GM23338 (cell line): ENCODE measurements around the gene CYP46A1. TPM values are rescaled to one million over a fixed set of nuclear protein-coding genes. Genes with fewer than 3 reads are reported as not detected.

Experiments
- ATAC-seq: fragments of 200-7000 bp; cut with Tn5 transposase; 3 replicates; pipeline ENCODE4 v1.9.1; 2020
- DNase-seq: peaks from one replicate; pipeline ENCODE4 v3.0.0-alpha.2; 2015; ENCODE audit warnings: low spot score
- H2AFZ ChIP-seq: fragments of 200-600 bp; sonication (generic); 2 replicates; pipeline ENCODE4 v1.8.0; 2016; ENCODE audit warnings: antibody characterized with exemption, mild to moderate bottlenecking, moderate library complexity
- H3F3A ChIP-seq: fragments of 200-600 bp; sonication (generic); replicated peaks from 2 replicates; pipeline ENCODE4 v1.8.0; 2017; ENCODE audit warnings: antibody characterized with exemption, mixed run types, low read depth
- H3K27ac ChIP-seq: fragments of 200-600 bp; sonication (generic); 2 replicates; pipeline ENCODE4 v1.6.1; 2016; ENCODE audit warnings: low read depth
- H3K27me3 ChIP-seq: fragments of 200-600 bp; sonication (generic); 2 replicates; pipeline ENCODE4 v1.8.0; 2016; ENCODE audit warnings: mild to moderate bottlenecking, mixed run types, moderate library complexity; ENCODE audit not compliant: insufficient read depth
- H3K36me3 ChIP-seq: fragments of 200-600 bp; sonication (generic); 2 replicates; pipeline ENCODE4 v1.8.0; 2016; ENCODE audit warnings: mild to moderate bottlenecking; ENCODE audit not compliant: insufficient read depth
- H3K4me1 ChIP-seq: fragments of 200-600 bp; sonication (generic); 2 replicates; pipeline ENCODE4 v1.8.0; 2016; ENCODE audit warnings: mild to moderate bottlenecking, moderate library complexity; ENCODE audit not compliant: insufficient read depth
- H3K4me2 ChIP-seq: fragments of 200-600 bp; sonication (generic); 2 replicates; pipeline ENCODE4 v1.7.1; 2017; ENCODE audit warnings: mixed run types
- H3K4me3 ChIP-seq: fragments of 200-600 bp; sonication (generic); 2 replicates; pipeline ENCODE4 v1.6.1; 2016; ENCODE audit warnings: mixed run types
- H3K79me2 ChIP-seq: fragments of 200-600 bp; sonication (generic); replicated peaks from 2 replicates; pipeline ENCODE4 v1.8.0; 2017; ENCODE audit warnings: mild to moderate bottlenecking; ENCODE audit not compliant: insufficient read depth
- H3K9me2 ChIP-seq: fragments of 200-600 bp; sonication (generic); 2 replicates; pipeline ENCODE4 v1.8.0; 2017; ENCODE audit not compliant: insufficient read depth
- H4K20me1 ChIP-seq: fragments of 200-600 bp; sonication (generic); replicated peaks from 2 replicates; pipeline ENCODE4 v1.8.0; 2017; ENCODE audit warnings: mild to moderate bottlenecking; ENCODE audit not compliant: insufficient read depth
- H3K27ac Mint-ChIP-seq: 2 replicates; pipeline ENCODE4 v1.8.0; 2020; ENCODE audit warnings: inconsistent platforms, mild to moderate bottlenecking, moderate library complexity, mixed read lengths
- H3K27me3 Mint-ChIP-seq: 3 replicates; pipeline ENCODE4 v1.8.0; 2022; ENCODE audit warnings: low read depth, mild to moderate bottlenecking, moderate library complexity, mixed read lengths, inconsistent platforms; ENCODE audit not compliant: insufficient read depth, poor library complexity
- H3K36me3 Mint-ChIP-seq: 3 replicates; pipeline ENCODE4 v1.8.0; 2021; ENCODE audit warnings: low read depth, mild to moderate bottlenecking, inconsistent platforms, moderate library complexity, mixed read lengths
- H3K4me1 Mint-ChIP-seq: 3 replicates; pipeline ENCODE4 v1.8.0; 2020; ENCODE audit warnings: mild to moderate bottlenecking, inconsistent platforms, mixed read lengths
- H3K4me3 Mint-ChIP-seq: 3 replicates; pipeline ENCODE4 v1.8.0; 2021; ENCODE audit warnings: moderate library complexity, mild to moderate bottlenecking, inconsistent platforms, mixed read lengths
- H3K9me3 Mint-ChIP-seq: 3 replicates; pipeline ENCODE4 v1.8.0; 2020; ENCODE audit warnings: moderate library complexity, mild to moderate bottlenecking, inconsistent platforms, mixed read lengths
- CREB1 ChIP-seq: fragments of 250-450 bp; sonication (Bioruptor Pico); IDR thresholded peaks from 2 replicates; pipeline ENCODE4 v1.5.0; 2020; ENCODE audit warnings: low read depth, mild to moderate bottlenecking, moderate library complexity
- EZH2 ChIP-seq: fragments of 200-600 bp; sonication (generic); IDR thresholded peaks from one replicate; pipeline ENCODE4 v1.8.0; 2017; ENCODE audit warnings: antibody characterized with exemption, mild to moderate bottlenecking, low read depth; ENCODE audit not compliant: unreplicated experiment
- EZH2phosphoT487 ChIP-seq: fragments of 200-600 bp; sonication (generic); IDR thresholded peaks from one replicate; pipeline ENCODE4 v1.8.1; 2018; ENCODE audit warnings: antibody characterized with exemption; ENCODE audit not compliant: unreplicated experiment
- JUNB ChIP-seq: IDR thresholded peaks from one replicate; pipeline ENCODE4 v1.6.1; 2016; ENCODE audit warnings: antibody characterized with exemption; ENCODE audit not compliant: unreplicated experiment
- NANOG ChIP-seq: IDR thresholded peaks from 2 replicates; pipeline ENCODE4 v1.6.1; 2016; ENCODE audit warnings: antibody characterized with exemption, borderline replicate concordance
- POLR2AphosphoS5 ChIP-seq: IDR thresholded peaks from 2 replicates; pipeline ENCODE4 v1.6.1; 2016; ENCODE audit warnings: antibody characterized with exemption, low read depth
- ZNF114 ChIP-seq: fragments of 250-450 bp; sonication (Bioruptor Pico); IDR thresholded peaks from 2 replicates; pipeline ENCODE4 v1.5.0; 2020; ENCODE audit warnings: mild to moderate bottlenecking, moderate library complexity
- ZNF331 ChIP-seq: fragments of 250-450 bp; sonication (Bioruptor Pico); IDR thresholded peaks from 2 replicates; pipeline ENCODE4 v1.5.0; 2020; ENCODE audit warnings: low read depth, mild to moderate bottlenecking, moderate library complexity
- polyA plus RNA-seq: library from polyadenylated mRNA; unstranded; fragments of >200 nt; fragmentation: Nextera tagmentation; extraction: Ambion mirVana; gene quantifications from 2 replicates; pipeline ENCODE4 v1.2.1, GENCODE V29; 2016
- total RNA-seq: library from RNA; depleted of rRNA; stranded (reverse); fragments of >200 nt; shearing (Covaris generic); gene quantifications from 2 replicates; pipeline ENCODE4 v1.2.3, GENCODE V29; 2014
- TF ChIP-seq, protein P1 (sequence below): IDR thresholded peaks from one replicate; pipeline ENCODE4 v1.6.1; 2018; ENCODE audit warnings: antibody characterized with exemption; ENCODE audit not compliant: unreplicated experiment
- TF ChIP-seq, protein P2 (sequence below): IDR thresholded peaks from 2 replicates; pipeline ENCODE4 v1.6.1; 2016; ENCODE audit warnings: antibody characterized with exemption
- TF ChIP-seq, protein P3 (sequence below), 2 experiments: fragments of 200-600 bp in 1 of 2; sonication (generic) in 1 of 2; conservative IDR thresholded peaks; 2 replicates each; pipeline versions ENCODE4 v1.5.1 to v1.6.1; 2016 to 2017; ENCODE audit warnings: antibody characterized with exemption in 2 of 2, low read depth in 2 of 2, mild to moderate bottlenecking in 2 of 2, moderate library complexity in 1 of 2

The CYP46A1 gene
- total and polyA plus RNA-seq, 2 experiments from 2014 or later: 0.59 to 0.66 TPM

DNA sequence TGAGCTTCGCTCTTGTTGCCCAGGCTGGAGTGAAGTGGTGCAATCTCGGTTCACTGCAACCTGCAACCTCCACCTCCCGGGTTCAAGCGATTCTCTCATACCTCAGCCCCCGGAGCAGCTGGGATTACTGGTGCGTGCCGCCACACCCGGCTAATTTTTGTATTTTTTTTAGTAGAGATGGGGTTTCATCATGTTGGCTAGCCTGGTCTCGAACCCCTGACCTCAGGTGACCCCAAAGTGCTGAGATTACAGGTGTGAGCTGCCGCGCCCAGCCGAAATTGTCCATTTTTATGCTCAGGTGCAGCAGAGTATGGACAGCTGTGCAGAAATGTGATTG, 19.2 kb upstream of the CYP46A1 start:
- ATAC-seq: no peak

DNA sequence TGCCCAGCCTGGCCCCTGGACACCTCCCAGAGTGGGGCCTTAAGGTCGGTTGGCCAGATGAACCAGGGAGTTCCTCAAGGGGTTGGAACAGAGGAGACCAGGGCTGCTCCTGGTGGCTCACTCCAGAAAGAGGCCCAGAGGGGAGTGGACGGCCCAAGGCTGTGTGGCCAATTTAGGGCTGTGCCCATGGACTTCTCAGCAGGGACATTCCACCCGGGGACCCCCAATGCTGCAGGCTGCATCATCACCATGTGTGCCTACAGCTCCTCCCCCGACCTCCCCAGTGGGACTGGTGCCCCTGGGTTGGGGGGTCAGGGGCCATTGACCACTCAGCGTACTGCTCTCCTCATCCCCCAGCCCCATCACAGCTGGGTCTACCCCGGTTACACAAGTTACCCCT, 17.6 kb upstream of the CYP46A1 start:
- peaks cover 34% of the 10 kb centered on the region for H3K4me1 ChIP-seq
- H4K20me1 ChIP-seq: no peaks in the 10 kb centered on the region
- no peak overlapping the region for H2AFZ ChIP-seq
- DNase-seq: no peak
- H3F3A ChIP-seq: peaks cover 6% of the 10 kb centered on the region; the same call in 1 of the 2 replicates
- Mint-ChIP-seq H3K27ac (no peak overlapping the region), H3K4me1 (peaks cover 51% of the 10 kb centered on the region), H3K9me3 (no peaks in the 10 kb centered on the region), H3K4me3 (no peak overlapping the region), H3K27me3 (peaks cover 16% of the 10 kb centered on the region), H3K36me3 (peaks cover 7% of the 10 kb centered on the region; the same call in 1 of the 3 replicates)
- H3K27me3 ChIP-seq: no peaks in the 10 kb centered on the region
- no peaks in the 10 kb centered on the region for H3K9me2 ChIP-seq
- H3K27ac ChIP-seq: no peak overlapping the region
- no peak overlapping the region for H3K4me3 ChIP-seq
- no peak for ATAC-seq
- H3K36me3 ChIP-seq: no peaks in the 10 kb centered on the region
- no peaks in the 10 kb centered on the region for H3K79me2 ChIP-seq
- H3K4me2 ChIP-seq: no peak overlapping the region
- TF ChIP-seq ZNF331 (CRISPR knock-in tag): no peak

More for the DNA sequence above, 19.2 kb upstream of the CYP46A1 start:
- Mint-ChIP-seq H3K4me3 (no peak overlapping the region), H3K27ac (no peak overlapping the region), H3K4me1 (peaks cover 52% of the 10 kb centered on the region), H3K27me3 (peaks cover 27% of the 10 kb centered on the region), H3K9me3 (no peaks in the 10 kb centered on the region), H3K36me3 (peaks cover 9% of the 10 kb centered on the region; the same call in 1 of the 3 replicates)
- Histone ChIP-seq H3K27me3 (peaks cover 11% of the 10 kb centered on the region), H3K36me3 (no peaks in the 10 kb centered on the region), H3K4me1 (peaks cover 33% of the 10 kb centered on the region), H3K79me2 (no peaks in the 10 kb centered on the region), H4K20me1 (no peaks in the 10 kb centered on the region; the same call in 1 of the 2 replicates), H2AFZ (no peak overlapping the region), H3K27ac (no peak overlapping the region), H3K9me2 (no peaks in the 10 kb centered on the region), H3K4me2 (peak overlapping the region; percentile 68), H3K4me3 (no peak overlapping the region), H3F3A (peaks cover 6% of the 10 kb centered on the region; the same call in 1 of the 2 replicates)
- TF ChIP-seq EZH2 (no peak), CREB1 (CRISPR knock-in tag) (no peak), JUNB (no peak)
- DNase-seq: no peak

DNA sequence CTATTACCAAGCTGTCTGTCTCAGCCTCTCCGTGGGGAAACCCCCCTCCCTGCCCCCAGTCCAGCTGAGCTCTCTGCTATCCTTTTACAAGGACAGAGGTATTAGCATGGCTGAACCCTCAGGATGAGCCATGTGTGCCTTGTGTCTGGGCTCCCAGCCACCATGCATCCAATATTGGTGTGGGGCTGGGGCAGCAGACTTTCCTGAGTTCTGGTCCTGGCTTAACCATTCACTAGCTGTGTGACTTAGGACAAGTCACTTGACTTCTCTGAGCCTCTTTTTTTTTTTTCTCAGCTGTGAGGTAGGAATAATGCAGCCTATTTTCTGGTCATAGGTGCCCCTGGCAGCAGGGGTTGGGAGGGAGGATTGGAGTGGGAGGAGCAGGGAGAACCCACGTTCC, 17.1 kb upstream of the CYP46A1 start:
- Mint-ChIP-seq H3K9me3 (no peaks in the 10 kb centered on the region), H3K27ac (no peak overlapping the region; the same call in 1 of the 2 replicates), H3K4me1 (peaks cover 56% of the 10 kb centered on the region), H3K4me3 (no peak overlapping the region; the same call in 2 of the 3 replicates), H3K27me3 (peaks cover 20% of the 10 kb centered on the region), H3K36me3 (peaks cover 7% of the 10 kb centered on the region; the same call in 1 of the 3 replicates)
- Histone ChIP-seq H3K4me1 (peaks cover 38% of the 10 kb centered on the region), H3K27me3 (no peaks in the 10 kb centered on the region), H4K20me1 (no peaks in the 10 kb centered on the region), H2AFZ (no peak overlapping the region), H3K79me2 (no peaks in the 10 kb centered on the region), H3K9me2 (no peaks in the 10 kb centered on the region), H3K4me2 (no peak overlapping the region), H3K4me3 (no peak overlapping the region), H3K27ac (no peak overlapping the region), H3F3A (peaks cover 6% of the 10 kb centered on the region; the same call in 1 of the 2 replicates), H3K36me3 (no peaks in the 10 kb centered on the region)
- DNase-seq (no peak), ATAC-seq (no peak)
- TF ChIP-seq NANOG (no peak), POLR2AphosphoS5 (no peak), EZH2phosphoT487 (no peak), CREB1 (CRISPR knock-in tag) (no peak), EZH2 (no peak), JUNB (no peak), ZNF331 (CRISPR knock-in tag) (no peak), ZNF114 (CRISPR knock-in tag) (no peak)
- TF ChIP-seq, protein P1, sequence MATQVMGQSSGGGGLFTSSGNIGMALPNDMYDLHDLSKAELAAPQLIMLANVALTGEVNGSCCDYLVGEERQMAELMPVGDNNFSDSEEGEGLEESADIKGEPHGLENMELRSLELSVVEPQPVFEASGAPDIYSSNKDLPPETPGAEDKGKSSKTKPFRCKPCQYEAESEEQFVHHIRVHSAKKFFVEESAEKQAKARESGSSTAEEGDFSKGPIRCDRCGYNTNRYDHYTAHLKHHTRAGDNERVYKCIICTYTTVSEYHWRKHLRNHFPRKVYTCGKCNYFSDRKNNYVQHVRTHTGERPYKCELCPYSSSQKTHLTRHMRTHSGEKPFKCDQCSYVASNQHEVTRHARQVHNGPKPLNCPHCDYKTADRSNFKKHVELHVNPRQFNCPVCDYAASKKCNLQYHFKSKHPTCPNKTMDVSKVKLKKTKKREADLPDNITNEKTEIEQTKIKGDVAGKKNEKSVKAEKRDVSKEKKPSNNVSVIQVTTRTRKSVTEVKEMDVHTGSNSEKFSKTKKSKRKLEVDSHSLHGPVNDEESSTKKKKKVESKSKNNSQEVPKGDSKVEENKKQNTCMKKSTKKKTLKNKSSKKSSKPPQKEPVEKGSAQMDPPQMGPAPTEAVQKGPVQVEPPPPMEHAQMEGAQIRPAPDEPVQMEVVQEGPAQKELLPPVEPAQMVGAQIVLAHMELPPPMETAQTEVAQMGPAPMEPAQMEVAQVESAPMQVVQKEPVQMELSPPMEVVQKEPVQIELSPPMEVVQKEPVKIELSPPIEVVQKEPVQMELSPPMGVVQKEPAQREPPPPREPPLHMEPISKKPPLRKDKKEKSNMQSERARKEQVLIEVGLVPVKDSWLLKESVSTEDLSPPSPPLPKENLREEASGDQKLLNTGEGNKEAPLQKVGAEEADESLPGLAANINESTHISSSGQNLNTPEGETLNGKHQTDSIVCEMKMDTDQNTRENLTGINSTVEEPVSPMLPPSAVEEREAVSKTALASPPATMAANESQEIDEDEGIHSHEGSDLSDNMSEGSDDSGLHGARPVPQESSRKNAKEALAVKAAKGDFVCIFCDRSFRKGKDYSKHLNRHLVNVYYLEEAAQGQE: no peak
- TF ChIP-seq, protein P2, sequence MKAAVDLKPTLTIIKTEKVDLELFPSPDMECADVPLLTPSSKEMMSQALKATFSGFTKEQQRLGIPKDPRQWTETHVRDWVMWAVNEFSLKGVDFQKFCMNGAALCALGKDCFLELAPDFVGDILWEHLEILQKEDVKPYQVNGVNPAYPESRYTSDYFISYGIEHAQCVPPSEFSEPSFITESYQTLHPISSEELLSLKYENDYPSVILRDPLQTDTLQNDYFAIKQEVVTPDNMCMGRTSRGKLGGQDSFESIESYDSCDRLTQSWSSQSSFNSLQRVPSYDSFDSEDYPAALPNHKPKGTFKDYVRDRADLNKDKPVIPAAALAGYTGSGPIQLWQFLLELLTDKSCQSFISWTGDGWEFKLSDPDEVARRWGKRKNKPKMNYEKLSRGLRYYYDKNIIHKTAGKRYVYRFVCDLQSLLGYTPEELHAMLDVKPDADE: no peak
- TF ChIP-seq, protein P3, sequence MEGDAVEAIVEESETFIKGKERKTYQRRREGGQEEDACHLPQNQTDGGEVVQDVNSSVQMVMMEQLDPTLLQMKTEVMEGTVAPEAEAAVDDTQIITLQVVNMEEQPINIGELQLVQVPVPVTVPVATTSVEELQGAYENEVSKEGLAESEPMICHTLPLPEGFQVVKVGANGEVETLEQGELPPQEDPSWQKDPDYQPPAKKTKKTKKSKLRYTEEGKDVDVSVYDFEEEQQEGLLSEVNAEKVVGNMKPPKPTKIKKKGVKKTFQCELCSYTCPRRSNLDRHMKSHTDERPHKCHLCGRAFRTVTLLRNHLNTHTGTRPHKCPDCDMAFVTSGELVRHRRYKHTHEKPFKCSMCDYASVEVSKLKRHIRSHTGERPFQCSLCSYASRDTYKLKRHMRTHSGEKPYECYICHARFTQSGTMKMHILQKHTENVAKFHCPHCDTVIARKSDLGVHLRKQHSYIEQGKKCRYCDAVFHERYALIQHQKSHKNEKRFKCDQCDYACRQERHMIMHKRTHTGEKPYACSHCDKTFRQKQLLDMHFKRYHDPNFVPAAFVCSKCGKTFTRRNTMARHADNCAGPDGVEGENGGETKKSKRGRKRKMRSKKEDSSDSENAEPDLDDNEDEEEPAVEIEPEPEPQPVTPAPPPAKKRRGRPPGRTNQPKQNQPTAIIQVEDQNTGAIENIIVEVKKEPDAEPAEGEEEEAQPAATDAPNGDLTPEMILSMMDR (conservative IDR thresholded peaks at IDR 0.05; ENCODE audit: low read depth in 2 of 2): no peak
